ENCODE measurements around the gene MICU1. TPM values are rescaled to one million over a fixed set of nuclear protein-coding genes. Genes with fewer than 3 reads are reported as not detected.

MICU1 gene
- total and polyA plus RNA-seq, 10 of the 15 experiments (the other 5 are each of a cell fraction or from before 2014, with no cell fraction given) = 18.2 to 36.4 (median 22.2) TPM

DNA sequence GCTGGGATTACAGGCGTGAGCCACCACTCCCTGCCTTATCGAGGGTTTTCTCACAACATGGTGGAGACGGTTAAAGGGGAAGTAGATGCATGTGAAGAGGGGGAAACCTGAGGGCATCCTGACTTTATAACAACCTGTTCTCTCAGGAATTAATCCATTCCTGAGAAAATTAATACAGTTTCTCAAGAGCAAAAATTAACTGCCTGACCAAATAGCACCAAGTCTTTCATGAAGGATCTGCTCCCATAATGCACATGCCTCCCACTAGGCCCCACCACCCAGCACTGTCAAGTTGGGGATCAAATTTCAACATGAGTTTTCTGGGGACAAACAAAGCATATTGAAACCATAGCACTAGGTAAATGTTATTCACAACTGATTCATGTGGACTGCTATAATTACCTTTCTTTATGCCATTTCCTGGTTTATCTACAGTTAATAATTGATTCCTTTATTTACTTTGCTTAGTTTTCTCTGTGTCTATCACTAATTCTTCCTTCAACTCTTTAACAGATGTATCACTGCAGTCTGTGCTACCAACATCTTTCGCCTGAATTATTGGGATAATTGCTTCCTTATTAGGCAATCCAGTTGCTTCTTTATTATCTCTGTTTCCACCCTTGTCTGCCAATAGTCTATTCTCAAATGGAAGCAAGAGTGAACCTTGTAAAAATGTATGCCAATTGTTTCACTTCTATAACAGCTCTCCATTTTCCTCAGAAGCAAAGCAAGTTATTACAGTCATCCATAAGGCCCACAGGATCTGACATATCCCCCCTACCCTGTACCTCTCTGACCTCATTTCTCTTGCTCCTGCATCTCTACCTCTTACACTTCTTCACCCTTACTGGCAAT is 12.9 kb upstream of the MICU1 start:
- 34% methylated on average over 4 of the region's 4 CpGs for WGBS (ENCODE audit: insufficient coverage, insufficient replicate concordance, low lambda C conversion rate, missing lambda C conversion rate)
- H3K36me3 ChIP-seq (ENCODE audit: control insufficient read depth in 2 of 2, insufficient read depth in 2 of 2, low read length in 1 of 2) = no peaks in the 10 kb centered on the region
- ChIA-PET CTCF (no interaction called here), POLR2A (interaction anchor here (0.6 to 1.1 kb wide), 2 partner anchors 14 to 21 kb away, joined by 3 to 5 read pairs; no protein-coding TSS in a partner anchor), RAD21 (ENCODE audit: unreplicated experiment) (no interaction called here), SMC1A (ENCODE audit: uncharacterized antibody, unreplicated experiment) (interaction anchor here (0.8 kb wide), 1 partner anchor 15 kb away, joined by 3 read pairs; no protein-coding TSS in a partner anchor)
- no peak overlapping the region for H3K4me3 ChIP-seq
- no peaks in the 10 kb centered on the region for H3K27me3 ChIP-seq (replicated peaks in 1 of 2; ENCODE audit: control insufficient read depth in 2 of 2, insufficient read depth in 2 of 2, low read length in 1 of 2)
- intact Hi-C loops (cut with micrococcal nuclease; ENCODE audit: unreplicated experiment) (no loop called here), in situ Hi-C loops (cut with MboI) (no loop called here)
- H2AFZ ChIP-seq (ENCODE audit: control insufficient read depth, low read depth, low read length) = peak overlapping the region; percentile 16; the same call in 1 of the 2 replicates
- no peaks in the 10 kb centered on the region for H3K4me1 ChIP-seq (ENCODE audit: control insufficient read depth, insufficient read depth, low read length)
- no peak overlapping the region for H3K4me2 ChIP-seq (ENCODE audit: control insufficient read depth, insufficient read depth)
- TF ChIP-seq PAX8 (IDR thresholded peaks at IDR 0.05) (no peak), EP300 (IDR thresholded peaks at IDR 0.05; ENCODE audit: borderline replicate concordance in 1 of 2, control insufficient read depth in 1 of 2, low read depth in 2 of 2, low read length in 2 of 2) (no peak), JUNB (IDR thresholded peaks at IDR 0.05) (no peak), ZNF24 (IDR thresholded peaks at IDR 0.05) (no peak)
- TF ChIP-seq, protein P1, sequence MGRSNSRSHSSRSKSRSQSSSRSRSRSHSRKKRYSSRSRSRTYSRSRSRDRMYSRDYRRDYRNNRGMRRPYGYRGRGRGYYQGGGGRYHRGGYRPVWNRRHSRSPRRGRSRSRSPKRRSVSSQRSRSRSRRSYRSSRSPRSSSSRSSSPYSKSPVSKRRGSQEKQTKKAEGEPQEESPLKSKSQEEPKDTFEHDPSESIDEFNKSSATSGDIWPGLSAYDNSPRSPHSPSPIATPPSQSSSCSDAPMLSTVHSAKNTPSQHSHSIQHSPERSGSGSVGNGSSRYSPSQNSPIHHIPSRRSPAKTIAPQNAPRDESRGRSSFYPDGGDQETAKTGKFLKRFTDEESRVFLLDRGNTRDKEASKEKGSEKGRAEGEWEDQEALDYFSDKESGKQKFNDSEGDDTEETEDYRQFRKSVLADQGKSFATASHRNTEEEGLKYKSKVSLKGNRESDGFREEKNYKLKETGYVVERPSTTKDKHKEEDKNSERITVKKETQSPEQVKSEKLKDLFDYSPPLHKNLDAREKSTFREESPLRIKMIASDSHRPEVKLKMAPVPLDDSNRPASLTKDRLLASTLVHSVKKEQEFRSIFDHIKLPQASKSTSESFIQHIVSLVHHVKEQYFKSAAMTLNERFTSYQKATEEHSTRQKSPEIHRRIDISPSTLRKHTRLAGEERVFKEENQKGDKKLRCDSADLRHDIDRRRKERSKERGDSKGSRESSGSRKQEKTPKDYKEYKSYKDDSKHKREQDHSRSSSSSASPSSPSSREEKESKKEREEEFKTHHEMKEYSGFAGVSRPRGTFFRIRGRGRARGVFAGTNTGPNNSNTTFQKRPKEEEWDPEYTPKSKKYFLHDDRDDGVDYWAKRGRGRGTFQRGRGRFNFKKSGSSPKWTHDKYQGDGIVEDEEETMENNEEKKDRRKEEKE (IDR thresholded peaks at IDR 0.05) = no peak
- TF ChIP-seq, protein P2, sequence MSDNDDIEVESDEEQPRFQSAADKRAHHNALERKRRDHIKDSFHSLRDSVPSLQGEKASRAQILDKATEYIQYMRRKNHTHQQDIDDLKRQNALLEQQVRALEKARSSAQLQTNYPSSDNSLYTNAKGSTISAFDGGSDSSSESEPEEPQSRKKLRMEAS (IDR thresholded peaks at IDR 0.05; ENCODE audit: low read depth, low read length) = no peak
- no peaks in the 10 kb centered on the region for H3K79me2 ChIP-seq (ENCODE audit: control insufficient read depth, insufficient read depth, low read length)
- no peak for ATAC-seq
- H4K20me1 ChIP-seq (ENCODE audit: control insufficient read depth, insufficient read depth) = no peaks in the 10 kb centered on the region
- no TSS peak for BruUV-seq (replicated peaks)
- H3K9me3 ChIP-seq (replicated peaks; ENCODE audit: control insufficient read depth, insufficient read depth, low read length) = no peaks in the 10 kb centered on the region
- H3K9ac ChIP-seq (ENCODE audit: control insufficient read depth, insufficient read depth, low read length) = no peak overlapping the region
- no peak overlapping the region for H3K27ac ChIP-seq (ENCODE audit: control insufficient read depth, insufficient read depth)
- no peak for DNase-seq (ENCODE audit: low read depth, low spot score)
- peak; percentile 89 for FAIRE-seq

Measured in GM12878 (cell line).